GM19397 (cell line): ENCODE results near the gene BNIP2.
"Not testable (repeated sequence)": the region's sequence is repeated elsewhere in the genome, so short reads cannot be mapped to it uniquely, and the experiment has no call there.

Source experiments
- ATAC-seq: cut with Tn5 transposase; IDR thresholded peaks from one replicate; pipeline ENCODE4 v1.9.1; 2021; ENCODE audit warnings: mild to moderate bottlenecking, moderate library complexity; ENCODE audit not compliant: unreplicated experiment

Gene BNIP2, protein sequence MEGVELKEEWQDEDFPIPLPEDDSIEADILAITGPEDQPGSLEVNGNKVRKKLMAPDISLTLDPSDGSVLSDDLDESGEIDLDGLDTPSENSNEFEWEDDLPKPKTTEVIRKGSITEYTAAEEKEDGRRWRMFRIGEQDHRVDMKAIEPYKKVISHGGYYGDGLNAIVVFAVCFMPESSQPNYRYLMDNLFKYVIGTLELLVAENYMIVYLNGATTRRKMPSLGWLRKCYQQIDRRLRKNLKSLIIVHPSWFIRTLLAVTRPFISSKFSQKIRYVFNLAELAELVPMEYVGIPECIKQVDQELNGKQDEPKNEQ

DNA sequence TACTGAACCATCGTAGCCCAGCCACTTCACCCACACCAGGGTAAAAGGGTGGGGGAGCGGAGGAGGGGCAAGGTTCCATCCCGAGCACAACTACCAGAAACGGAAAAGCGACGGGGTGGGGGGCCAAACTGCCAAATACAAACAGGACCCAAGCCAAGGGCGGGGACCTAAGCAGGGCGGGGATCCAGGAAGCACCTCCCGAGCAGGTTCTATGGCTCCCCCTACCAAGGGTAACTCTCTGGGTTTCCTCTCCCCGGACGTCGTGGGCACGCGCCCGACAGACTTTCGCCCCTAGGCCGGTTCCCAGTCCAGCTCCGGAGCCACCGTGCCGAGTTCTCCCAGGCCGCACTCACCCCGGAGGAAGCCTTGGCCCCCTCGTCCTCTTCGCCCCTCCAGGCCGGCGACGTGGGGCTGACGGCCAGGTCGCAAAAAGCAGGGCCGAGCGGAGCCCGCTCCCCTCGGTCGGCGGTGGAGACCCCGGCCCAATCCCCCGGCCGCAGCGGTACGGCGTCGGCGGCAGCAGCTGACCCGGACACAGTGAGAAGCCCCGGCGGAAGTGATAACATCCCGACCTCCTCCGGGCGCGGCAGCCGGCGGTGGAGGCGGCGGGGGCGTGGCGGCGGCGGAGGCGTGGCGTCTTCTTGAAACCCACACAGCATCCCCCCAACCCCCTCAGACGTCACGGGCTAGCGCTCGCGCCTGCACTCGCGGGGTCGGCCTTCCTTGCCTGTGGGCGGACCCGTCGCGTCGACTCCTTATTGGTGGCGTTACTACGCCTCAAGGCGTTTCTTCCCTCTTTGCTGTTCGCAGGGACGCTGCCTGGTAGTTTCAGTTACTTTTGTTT is at the start of gene BNIP2:
BNIP2 (minus strand) TSS at position 539 of the 844 bp plus-strand sequence. CDS start 6,863 bp downstream, outside the sequence.
- ATAC-seq = peak; percentile 84

DNA sequence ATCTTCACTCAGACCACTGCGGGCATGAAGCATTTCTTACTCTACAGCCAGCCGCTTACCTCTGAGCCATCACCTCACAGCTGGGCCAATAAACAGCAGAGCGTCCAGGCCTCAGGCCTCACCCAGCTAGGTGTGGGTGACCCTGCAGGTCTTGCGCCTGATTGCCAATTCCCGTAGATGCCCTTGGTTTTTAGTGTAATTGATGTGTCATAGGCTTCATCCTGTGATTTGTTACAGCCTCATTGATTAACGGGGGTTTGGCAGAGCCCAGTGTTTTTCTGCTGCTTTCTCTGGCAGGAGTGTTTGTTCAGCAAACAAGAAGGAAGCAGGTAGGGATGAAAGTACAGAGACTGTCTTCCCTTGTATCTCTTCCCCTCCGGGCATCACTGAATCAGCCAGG is 49.6 kb upstream of the BNIP2 start:
- no peak for ATAC-seq

DNA sequence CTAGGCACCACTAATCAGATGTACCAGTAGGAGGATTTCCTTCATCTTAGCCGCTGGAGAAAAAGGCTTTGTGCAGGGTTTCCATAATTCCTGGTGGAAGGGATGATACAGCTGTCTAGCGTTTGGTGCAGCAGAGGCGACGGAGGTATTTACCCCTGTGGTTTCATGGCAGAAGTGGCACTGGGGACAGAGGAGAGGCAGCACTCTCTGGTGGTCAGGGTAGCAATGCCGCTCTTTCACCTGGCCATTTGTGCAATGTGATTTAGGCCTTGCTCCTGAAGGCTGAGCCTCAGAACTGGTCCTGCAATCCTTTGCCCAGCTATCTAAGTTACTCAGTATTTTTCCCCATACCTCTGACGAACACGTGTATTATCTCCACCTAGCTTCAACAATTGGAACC is 47.1 kb upstream of the BNIP2 start:
- ATAC-seq = no peak

DNA sequence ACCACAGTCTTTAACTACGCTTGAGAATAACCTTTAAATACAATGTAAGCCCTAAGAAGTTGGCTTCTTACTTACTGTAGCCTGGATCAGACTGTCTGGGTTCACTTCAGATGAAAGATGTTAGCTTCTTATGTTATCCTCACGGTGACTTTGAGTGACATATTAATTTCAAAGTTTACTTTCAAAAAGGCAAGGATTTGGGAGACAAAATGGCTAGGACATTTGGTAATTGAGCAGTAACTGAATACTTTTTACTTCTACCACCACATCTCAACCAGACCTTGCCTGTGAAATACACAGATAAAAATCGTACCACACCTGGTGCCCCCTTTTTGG is 36.0 kb upstream of the BNIP2 start:
- no peak for ATAC-seq

DNA sequence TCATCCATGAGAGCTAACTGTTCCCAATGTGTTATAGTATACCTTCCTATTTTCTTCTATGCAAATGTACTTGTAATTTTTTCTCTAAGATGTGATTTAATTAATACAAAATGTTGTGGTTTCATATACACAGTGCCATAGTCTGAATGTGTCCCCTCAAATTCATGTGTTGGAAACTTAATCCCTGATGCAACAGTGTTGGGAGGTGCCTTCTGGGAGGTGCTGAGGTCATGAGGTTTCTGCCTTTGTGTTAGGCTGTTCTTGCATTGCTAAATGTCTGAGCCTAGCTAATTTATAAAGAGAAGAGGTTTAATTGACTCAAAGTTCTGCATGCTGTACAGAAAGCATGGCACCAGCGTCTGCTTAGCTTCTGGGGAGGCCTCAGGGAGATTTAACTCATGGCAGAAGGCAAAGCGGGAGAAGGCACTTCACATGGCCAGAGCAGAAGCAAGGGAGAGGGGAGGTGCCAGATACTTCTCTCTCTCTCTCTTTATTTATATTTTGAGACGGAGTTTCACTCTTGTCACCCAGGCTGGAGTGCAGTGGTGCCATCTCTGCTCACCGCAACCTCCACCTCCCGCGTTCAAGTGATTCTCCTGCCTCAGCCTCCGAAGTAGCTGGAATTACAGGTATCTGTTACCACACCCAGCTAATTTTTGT is 34.7 kb upstream of the BNIP2 start:
- no peak for ATAC-seq

DNA sequence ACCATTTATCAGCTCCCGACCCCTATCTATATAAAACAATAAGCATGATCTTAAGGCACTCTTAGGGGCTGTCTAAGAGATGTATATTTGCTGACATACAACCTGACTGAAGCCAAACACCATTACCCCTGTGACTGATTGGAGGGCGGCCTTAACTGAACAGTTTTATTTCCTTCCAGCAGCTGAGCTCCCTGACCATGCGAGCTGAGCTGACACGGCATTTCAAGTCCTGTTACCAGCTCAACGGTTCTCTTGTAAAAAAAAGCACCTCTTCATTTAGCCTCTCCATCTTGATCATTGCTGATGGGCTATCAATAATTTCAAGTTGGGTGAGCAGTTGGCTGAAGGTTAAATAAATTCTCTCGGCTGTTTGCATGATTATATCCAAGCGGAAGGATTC is 33.4 kb upstream of the BNIP2 start:
- ATAC-seq = no peak

DNA sequence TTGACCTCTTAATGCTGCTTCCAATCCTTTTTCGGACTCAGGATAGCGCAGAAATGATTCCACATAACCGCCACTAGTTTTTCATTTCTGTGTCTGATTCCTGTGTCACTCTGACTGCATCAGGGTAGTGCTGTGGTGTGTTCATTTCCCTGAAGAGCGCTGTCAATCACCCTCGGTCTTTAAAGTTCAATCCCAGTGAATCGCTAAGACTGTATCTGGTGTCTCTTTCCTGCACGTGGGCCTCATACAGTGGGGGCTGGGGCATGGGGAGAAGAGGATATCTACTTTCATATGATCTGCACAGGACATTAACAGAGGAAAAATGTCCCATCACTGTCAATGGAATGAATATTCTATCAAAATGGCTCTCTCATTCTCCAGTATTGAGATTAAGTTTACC is 32.9 kb upstream of the BNIP2 start:
- ATAC-seq = no peak

DNA sequence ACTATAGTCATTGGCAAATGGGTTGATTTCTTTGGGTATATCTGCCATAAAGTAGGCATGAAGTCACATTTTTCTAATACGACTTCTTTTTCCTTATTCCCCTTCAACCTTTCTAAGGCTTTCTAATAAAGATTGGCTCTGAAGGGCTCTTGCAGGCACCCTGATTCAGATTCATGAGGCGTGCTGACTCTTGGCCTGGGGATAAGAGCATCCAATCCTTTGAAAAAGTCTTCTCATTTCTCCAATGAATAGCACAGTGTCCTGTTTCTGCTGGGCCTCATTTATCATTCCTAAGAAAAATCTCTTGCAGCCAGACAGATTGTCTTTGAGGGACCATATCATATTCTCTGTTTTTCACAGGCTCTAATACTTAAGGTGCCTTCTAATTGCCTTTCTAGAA is 32.3 kb upstream of the BNIP2 start:
- ATAC-seq = no peak

DNA sequence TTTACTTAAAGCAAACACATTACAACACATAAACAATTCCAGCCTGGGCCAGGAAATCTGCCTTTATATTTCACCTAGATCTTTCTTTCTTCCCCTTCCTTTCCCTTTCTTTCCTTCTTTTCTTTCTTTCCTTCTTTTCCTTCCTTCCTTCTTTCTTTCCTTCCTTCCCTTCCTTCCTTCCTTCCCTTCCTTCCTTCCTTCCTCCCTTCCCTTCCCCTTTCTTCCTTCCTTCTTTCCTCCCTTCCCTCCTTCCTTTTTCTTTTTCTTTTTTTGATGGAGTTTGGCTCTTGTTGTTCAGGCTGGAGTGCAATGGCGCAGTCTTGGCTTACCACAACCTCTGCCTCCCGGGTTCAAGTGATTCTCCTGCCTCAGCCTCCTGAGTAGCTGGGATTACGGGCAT is 24.1 kb upstream of the BNIP2 start:
- ATAC-seq = no peak

DNA sequence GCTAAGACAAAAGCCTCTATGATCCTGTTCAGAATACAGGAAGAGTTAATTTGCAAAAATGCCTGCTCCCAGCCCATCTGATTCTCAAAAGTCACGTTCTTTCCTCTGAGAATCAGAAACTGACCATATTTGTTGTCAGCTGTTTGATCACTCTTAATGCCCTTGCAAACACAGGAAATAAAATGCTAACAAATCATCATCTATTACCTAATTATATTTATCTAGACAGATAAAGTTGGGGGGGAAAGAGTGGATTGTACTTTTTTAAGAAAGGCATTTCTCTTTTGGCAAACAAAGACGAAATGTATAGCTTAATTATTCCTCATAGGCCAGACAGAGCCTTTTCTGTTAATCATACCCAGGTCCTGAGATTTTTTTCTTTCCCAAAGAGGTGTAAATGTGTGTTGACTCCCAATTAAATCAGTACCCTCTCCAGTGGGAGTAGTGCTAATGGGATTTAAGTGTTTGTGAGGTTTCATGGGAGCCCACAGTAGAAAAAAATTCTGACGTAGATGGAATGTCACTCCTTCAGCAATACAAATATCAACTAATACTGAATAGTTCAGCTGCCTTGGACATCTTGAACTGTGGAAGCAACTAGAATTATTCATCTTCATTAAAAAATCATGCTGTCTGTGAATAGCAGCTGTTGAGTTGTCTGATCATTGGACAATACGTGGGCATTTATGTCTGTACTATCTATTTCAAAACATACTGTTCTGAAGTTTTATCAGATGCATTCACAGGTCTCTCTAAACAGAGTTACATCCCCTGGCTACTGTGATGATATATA is 22.5 kb upstream of the BNIP2 start:
- ATAC-seq = no peak

DNA sequence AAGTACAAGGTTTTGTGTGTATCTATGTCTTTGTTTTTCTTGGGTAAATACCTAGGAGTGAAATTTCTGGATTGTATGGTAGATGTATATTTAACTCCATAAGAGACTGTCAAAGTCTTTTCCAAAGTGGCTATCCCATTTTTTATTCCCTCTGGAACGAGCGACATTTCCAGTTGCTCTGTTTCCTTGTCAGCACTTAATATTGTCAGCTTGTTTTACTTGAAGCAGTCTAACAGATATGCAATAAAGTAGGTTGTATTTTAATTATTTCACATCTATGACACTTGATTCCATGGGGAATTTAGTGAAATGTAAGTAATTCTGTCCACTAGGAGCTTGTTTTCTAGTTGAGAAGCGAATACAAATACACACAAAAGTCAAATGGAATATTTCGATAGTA is 18.5 kb upstream of the BNIP2 start:
- ATAC-seq = no peak

DNA sequence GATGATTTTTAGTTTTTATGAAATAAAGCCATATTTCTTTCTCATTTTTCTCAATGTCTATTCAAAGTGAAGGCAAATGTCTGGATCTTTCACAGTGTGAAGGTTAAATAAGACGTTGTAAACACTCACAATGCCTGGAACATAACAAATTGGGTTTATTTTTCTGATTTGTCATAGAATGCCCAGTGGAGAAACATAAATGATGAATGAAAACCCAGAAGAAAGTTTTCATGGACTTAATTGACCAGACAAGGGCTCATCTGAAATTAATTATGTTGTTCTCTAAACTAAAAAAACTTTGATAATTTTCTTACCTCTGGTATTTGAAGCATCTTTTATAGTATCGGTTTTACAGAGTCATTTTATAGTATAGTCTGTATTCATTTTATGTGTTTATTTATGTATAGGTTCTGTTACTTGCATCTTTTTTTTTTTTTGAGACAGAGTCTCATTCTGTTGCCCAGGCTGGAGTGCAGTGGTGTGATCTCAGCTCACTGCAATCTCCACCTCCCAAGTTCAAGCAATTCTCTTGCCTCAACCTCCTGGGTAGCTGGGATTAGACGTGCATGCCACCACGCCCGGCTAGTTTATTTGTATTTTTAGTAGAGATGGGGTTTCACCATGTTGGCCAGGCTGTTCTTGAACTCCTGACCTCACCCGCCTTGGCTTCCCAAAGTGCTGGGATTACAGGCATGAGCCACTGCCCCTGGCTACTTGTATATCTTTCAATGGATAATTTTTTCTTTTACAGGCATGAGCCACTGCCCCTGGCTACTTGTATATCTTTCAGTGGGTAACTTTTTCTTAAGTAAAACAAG is 15.1 kb upstream of the BNIP2 start:
- ATAC-seq = no peak

DNA sequence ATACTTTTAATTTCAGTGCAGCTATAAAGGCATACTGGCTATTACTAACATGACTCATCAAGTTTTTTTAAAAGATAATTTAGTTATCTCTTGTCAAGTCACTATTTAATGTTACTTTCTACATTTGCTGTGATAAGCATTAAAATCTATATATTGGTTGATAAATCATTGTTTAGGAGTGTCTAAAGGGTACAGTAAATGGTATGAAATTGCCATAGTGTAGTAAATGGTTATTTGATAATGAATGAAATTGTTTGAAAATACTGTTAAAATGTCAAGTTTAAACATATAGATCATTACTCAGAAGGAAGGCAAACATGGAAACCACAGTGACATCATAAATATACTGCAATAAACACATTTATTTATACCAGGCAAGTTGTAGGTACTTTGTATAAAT is 13.2 kb upstream of the BNIP2 start:
- ATAC-seq = no peak

DNA sequence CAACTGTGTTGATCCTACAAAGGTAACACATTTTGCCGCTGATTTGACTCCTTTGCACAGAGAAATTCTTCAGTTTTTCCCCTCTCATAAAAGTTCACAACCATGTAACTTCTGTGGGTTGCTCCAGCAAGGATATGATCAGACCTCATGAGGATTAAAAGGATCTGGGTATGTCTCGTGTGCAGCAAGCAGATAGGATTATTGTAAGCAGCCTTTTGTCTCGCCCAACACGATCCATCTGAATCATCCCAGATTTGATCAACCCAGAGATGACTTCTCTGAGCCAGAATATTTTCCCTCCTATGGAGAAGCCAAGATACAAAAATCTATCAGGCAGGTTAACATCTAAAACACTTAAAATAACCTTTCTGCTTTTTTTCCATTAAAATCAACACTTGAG is 12.8 kb upstream of the BNIP2 start:
- no peak for ATAC-seq

DNA sequence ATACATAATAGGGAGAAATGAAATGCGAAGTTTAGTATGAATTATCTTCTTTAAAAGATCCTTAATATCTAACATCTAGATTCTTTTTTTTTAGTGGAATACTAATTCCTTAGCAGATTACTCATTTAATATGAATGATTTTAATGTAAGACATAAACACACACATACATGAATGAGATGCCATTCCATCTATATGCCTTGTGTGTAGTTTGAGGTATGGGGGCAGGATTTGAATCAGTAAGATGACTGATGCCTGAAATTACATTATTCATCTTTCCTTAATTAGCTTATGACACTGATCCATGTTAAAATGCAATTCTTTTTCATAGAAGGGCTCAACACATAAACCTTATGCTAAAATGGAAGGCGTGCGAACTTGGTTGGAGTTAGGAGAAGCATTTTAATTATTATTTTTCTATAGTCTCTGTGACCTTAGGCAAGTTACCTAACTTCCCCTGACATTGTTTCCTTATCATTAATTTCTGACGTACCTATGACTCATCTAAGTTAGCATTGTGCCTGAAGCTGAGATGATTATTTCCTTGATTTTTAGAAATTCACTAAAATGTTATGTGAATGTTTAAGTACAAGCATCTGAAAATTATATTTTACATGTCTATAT is 10.8 kb upstream of the BNIP2 start:
- ATAC-seq = no peak

DNA sequence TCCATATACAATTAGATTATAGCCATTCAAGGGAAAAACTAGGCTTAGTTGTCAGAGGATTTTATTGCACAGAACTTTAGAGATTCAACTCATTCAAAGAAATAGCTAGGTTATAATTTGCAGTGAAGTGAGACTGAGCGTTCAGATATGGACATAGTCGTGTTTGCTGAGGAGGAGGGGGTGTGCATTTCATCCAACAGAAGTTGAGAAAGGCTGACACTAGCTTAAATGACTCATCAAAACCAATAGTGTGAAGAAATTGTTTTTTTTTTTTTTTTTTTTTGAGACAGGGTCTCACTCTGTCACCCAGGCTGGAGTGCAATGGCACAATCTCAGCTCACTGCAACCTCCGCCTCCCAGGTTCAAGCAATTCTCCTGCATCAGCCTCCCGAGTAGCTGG is 8.9 kb upstream of the BNIP2 start:
- not testable (repeated sequence) for ATAC-seq

DNA sequence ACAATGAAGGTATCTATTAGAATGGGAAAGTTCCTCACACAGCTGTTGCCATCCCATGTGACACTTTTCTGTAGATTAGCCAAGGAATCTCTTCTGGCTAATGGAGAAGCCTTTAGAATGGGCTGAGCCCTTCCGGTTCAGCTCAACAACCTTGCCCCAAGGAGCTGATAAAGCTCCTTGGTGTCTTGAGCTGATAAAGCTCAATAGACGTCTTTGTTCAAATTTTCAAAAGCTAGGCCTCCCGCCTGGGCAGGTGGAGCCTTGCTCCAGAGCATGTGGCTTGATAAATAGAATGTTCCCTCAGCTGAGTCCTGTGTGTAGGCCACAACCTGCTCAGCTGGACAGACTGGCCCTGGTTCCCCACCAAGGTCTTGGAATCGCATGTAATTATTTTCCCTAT is 7.2 kb upstream of the BNIP2 start:
- ATAC-seq = no peak

DNA sequence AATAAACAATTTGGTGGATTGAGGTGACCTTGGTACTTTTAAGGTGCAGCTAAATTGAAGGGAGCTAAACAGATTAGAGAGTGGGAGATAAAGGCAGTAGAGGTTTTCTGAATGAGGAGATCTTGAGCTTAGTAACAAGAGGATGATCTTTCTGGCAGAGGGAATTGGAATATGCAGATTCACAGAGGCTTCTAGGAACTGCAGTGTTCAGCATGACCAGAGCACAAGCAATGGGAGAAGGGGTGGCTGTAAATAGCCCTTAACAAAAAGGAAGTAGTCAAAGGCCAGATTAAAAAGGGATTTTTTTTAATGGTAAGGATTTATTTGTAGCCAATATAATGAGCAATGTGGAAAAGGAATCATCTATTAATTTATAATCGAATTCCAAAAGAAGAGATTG is 5.7 kb upstream of the BNIP2 start:
- no peak for ATAC-seq

DNA sequence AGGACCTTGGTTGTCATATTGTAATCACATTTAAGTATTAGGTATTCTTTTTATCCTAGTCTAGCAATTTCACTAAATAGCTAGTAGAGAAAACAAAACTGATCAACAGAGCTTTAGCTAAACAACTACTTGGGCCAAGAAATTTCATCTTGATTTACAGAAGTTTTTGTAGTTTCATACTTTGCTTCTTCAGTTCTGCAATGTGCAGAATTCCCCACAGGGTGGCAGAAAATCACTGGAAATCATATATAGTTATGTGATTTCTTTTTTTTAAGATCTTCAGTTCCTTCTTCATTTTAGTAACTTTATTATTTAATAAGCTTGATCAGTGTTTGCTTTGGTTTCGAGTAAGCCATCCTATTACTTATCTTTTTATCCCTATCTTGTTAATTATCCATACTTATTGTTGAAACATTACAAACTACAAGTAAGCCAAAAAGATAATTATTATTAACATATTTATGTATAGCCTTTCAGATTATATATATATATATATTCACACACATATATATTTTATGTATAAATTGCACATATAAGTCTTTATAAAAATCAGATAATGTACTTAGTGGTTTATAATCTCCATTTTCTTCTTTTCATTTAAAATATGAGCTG is 2.2 kb upstream of the BNIP2 start:
- ATAC-seq = no peak
